Panc1 (cell line): ENCODE measurements around the gene ENTREP1. TPM values are rescaled to one million over a fixed set of nuclear protein-coding genes. Genes with fewer than 3 reads are reported as not detected.

Source experiments
- ATAC-seq: fragments of 200-7000 bp; cut with Tn5 transposase; 2 replicates; pipeline ENCODE4 v1.9.1; 2020; ENCODE audit warnings: mild to moderate bottlenecking, moderate library complexity
- BruUV-seq: library from RNA; stranded (reverse); fragments of 400-500 nt; replicated peaks from 2 replicates; lab custom pipeline; 2021; lab: Mats Ljungman, UMichigan
- CTCF ChIA-PET: fragments of 300-600 bp; sonication (Branson Sonifier 250); formaldehyde crosslinking; loops from one replicate; lab custom pipeline; 2022; ENCODE audit warnings: antibody characterized with exemption; lab: Charles Lee
- POLR2A ChIA-PET: fragments of 300-600 bp; sonication (Branson Sonifier 250); formaldehyde crosslinking; loops from one replicate; lab custom pipeline; 2022; ENCODE audit warnings: antibody characterized with exemption; lab: Charles Lee
- DNase-seq: peaks from one replicate; pipeline ENCODE4 v3.0.0-alpha.2; 2010; ENCODE audit warnings: low read depth, low spot score
- H3K27ac ChIP-seq: 2 replicates; pipeline ENCODE4 v1.5.1; 2011; ENCODE audit warnings: mild to moderate bottlenecking, low read length, inconsistent platforms
- H3K27me3 ChIP-seq: fragments of 200-500 bp; sonication (Bioruptor generic); 2 replicates; pipeline ENCODE4 v1.6.0; 2014; ENCODE audit warnings: low read length, inconsistent platforms; ENCODE audit not compliant: control insufficient read depth, insufficient read depth
- H3K36me3 ChIP-seq: fragments of 200-500 bp; sonication (Bioruptor generic); 2 replicates; pipeline ENCODE4 v1.5.1; 2014; ENCODE audit warnings: inconsistent platforms, mild to moderate bottlenecking, low read length, moderate library complexity; ENCODE audit not compliant: control insufficient read depth, insufficient read depth
- H3K4me1 ChIP-seq: 2 replicates; pipeline ENCODE4 v1.5.1; 2011; ENCODE audit warnings: inconsistent platforms, mild to moderate bottlenecking, low read length, moderate library complexity; ENCODE audit not compliant: control insufficient read depth, insufficient read depth
- H3K4me3 ChIP-seq, 2 experiments: 2 replicates each; pipeline ENCODE4 v1.5.1; 2011 to 2012; ENCODE audit warnings: low read depth in 2 of 2, low read length in 2 of 2, mild to moderate bottlenecking in 2 of 2, inconsistent platforms in 1 of 2, moderate library complexity in 1 of 2
- H3K9me3 ChIP-seq: fragments of 200-500 bp; sonication (Bioruptor generic); 2 replicates; pipeline ENCODE4 v1.5.1; 2014; ENCODE audit warnings: low read depth, mild to moderate bottlenecking, inconsistent platforms, low read length, moderate library complexity; ENCODE audit not compliant: control insufficient read depth, insufficient read depth
- CTCF ChIP-seq: fragments of 450-650 bp; IDR thresholded peaks from 2 replicates; pipeline ENCODE4 v1.5.1; 2017; ENCODE audit warnings: mild to moderate bottlenecking
- POLR2AphosphoS5 ChIP-seq: IDR thresholded peaks from 2 replicates; pipeline ENCODE4 v1.6.1; 2012; ENCODE audit warnings: mild to moderate bottlenecking, low read depth, low read length, moderate library complexity
- REST ChIP-seq, 2 experiments: IDR thresholded peaks; 2 replicates each; pipeline ENCODE4 v1.6.1; 2011 to 2012; ENCODE audit warnings: low read depth in 2 of 2, control low read depth in 1 of 2, low read length in 1 of 2, mild to moderate bottlenecking in 1 of 2, moderate library complexity in 1 of 2; ENCODE audit not compliant: insufficient read depth in 1 of 2
- SIN3A ChIP-seq: IDR thresholded peaks from 2 replicates; pipeline ENCODE4 v1.6.1; 2012; ENCODE audit warnings: low read depth, mild to moderate bottlenecking, low read length, moderate library complexity, borderline replicate concordance; ENCODE audit not compliant: insufficient read depth
- TCF7L2 ChIP-seq: IDR thresholded peaks from 2 replicates; pipeline ENCODE4 v1.6.1; 2011; ENCODE audit warnings: mild to moderate bottlenecking, low read depth, low read length, inconsistent platforms
- in situ Hi-C: cut with HindIII; loops from 2 replicates; pipeline ENCODE4 v1.10.0; 2016; ENCODE audit warnings: low sequenced_read_pairs, low pct_unique_long_range_greater_than_20kb
- intact Hi-C: fragments of 100-400 bp; cut with micrococcal nuclease; formaldehyde crosslinking; loops from one replicate; pipeline ENCODE4 v1.10.0; 2022; ENCODE audit not compliant: unreplicated experiment
- total RNA-seq: library from RNA; stranded (reverse); gene quantifications from one replicate; pipeline ENCODE4 v1.2.1, GENCODE V29; 2021; ENCODE audit not compliant: unreplicated experiment

Gene ENTREP1
- total RNA-seq, 1 experiment from 2014 or later, result 0.13 TPM

GRCh38 chr9:69317081-69317480, 7.9 kb upstream of the ENTREP1 start:
- Histone ChIP-seq H3K4me1 (no peaks in the 10 kb centered on the region), H3K4me3 (no peak overlapping the region), H3K27me3 (no peaks in the 10 kb centered on the region; the same call in 1 of the 2 replicates), H3K9me3 (no peaks in the 10 kb centered on the region), H3K36me3 (no peaks in the 10 kb centered on the region), H3K27ac (no peak overlapping the region)
- ChIA-PET CTCF (no interaction called here), POLR2A (no interaction called here)
- no peak for DNase-seq
- intact Hi-C loops (no loop called here), in situ Hi-C loops (no loop called here)
- no TSS peak for BruUV-seq
- ATAC-seq, result no peak
- TF ChIP-seq CTCF (no peak), POLR2AphosphoS5 (no peak), REST (IDR thresholded peaks at IDR 0.05; ENCODE audit: insufficient read depth in 1 of 2, low read depth in 2 of 2, low read length in 1 of 2) (no peak), SIN3A (no peak), TCF7L2 (no peak)

- no TSS peak for BruUV-seq
- Histone ChIP-seq H3K4me3 (no peak overlapping the region), H3K9me3 (no peaks in the 10 kb centered on the region), H3K4me1 (no peaks in the 10 kb centered on the region), H3K27me3 (peaks cover 3% of the 10 kb centered on the region; the same call in 1 of the 2 replicates), H3K27ac (no peak overlapping the region), H3K36me3 (no peaks in the 10 kb centered on the region)
- ATAC-seq, result no peak
- TF ChIP-seq REST (IDR thresholded peaks at IDR 0.05; ENCODE audit: insufficient read depth in 1 of 2, low read depth in 2 of 2, low read length in 1 of 2) (no peak), SIN3A (no peak), CTCF (no peak), POLR2AphosphoS5 (no peak), TCF7L2 (no peak)
- intact Hi-C loops, result no loop called here
- DNase-seq, result no peak
- ChIA-PET CTCF (no interaction called here), POLR2A (no interaction called here)
- in situ Hi-C loops, result no loop called here
These were observed 7.1 kb upstream of the ENTREP1 start for GRCh38 chr9:69317894-69318293.
